Epithelial cell of esophagus (primary cell): ENCODE data around the gene PPP2R2D.
A peak's percentile ranks its signal among the peaks of the same experiment; 100 is the strongest.
"Not testable (repeated sequence)": the region's sequence is repeated elsewhere in the genome, so short reads cannot be mapped to it uniquely, and the experiment has no call there.

ENCODE experiments used
- DNase-seq: peaks from one replicate; pipeline ENCODE4 v3.0.0; 2010; ENCODE audit warnings: low read depth
- H3K4me3 ChIP-seq: 2 replicates; pipeline ENCODE4 v1.5.1; 2011; ENCODE audit warnings: mild to moderate bottlenecking, low read length, control low read depth
- CTCF ChIP-seq: IDR thresholded peaks from 2 replicates; pipeline ENCODE4 v1.5.1; 2011; ENCODE audit warnings: low read depth, mild to moderate bottlenecking, low read length, control low read depth, inconsistent platforms; ENCODE audit not compliant: insufficient read depth; ENCODE audit errors: missing control alignments

Gene PPP2R2D

GRCh38 chr10:131882590-131883451 lies 18.0 kb upstream of the PPP2R2D start:
- H3K4me3 ChIP-seq = no peak overlapping the region
- TF ChIP-seq CTCF = no peak
- no peak for DNase-seq

- H3K4me3 ChIP-seq, DNase-seq: not testable (repeated sequence)
Measured at GRCh38 chr10:131883621-131884393, 17.0 kb upstream of the PPP2R2D start.

DNA sequence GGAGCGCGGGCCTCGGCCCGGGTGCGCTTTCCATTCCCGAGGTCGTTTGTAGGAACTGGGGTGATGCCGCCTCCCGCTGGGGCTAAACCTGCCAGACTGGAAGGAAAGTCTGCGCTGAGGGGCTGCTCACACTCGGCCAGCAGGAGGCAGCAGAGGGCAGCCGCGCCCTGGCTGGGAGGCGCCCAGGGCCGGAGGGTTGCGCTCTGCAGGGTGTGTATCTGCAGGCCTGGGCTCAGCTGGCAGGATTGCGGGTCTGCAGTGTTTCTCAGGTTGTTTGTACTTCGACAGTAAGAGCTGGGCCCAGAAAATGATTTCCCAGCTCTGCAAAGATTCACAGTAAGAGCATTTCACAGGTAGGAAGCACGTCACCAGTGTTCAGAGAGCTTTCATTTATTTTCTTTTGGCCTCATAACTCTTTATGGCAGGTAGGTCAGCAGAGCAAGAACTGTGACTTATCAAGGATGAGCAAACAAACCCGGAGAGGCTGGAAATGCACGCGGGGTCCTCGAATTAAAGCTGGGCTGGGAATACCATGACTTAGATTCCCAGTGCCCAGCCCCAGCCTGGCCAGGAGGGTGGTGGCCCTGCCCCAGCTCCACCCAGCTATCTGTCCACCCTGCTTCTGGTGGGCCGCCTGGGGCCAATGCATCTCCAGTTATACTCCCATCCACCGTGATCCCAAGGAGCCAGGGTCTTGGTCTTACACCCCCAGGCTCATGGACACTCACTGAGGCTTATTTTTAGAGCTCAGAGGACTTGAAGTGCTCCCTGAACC lies 15.2 kb upstream of the PPP2R2D start:
- DNase-seq = peak; percentile 81
- TF ChIP-seq CTCF = peak; percentile 93
- no peak overlapping the region for H3K4me3 ChIP-seq

DNA sequence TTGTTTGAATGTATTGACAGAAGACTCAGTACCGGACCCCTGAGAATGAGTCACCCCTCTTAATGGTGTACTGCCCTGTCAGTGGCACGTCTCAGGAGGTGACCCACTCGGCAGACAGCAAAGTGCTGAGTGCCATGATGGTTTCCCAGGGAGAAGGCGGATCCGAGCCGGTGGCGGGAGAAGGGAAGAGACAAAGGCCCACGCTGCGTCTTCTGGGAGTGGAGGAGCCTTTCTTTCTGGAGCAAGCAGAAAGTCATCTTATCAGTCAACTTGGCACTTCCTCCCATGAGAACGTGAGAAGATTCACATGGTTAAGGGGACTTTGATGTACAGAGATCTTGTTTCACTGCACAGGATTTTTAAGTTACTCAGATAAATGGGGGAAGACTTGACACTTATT lies 14.6 kb upstream of the PPP2R2D start:
- no peak for TF ChIP-seq CTCF
- DNase-seq = no peak
- H3K4me3 ChIP-seq = no peak overlapping the region

DNA sequence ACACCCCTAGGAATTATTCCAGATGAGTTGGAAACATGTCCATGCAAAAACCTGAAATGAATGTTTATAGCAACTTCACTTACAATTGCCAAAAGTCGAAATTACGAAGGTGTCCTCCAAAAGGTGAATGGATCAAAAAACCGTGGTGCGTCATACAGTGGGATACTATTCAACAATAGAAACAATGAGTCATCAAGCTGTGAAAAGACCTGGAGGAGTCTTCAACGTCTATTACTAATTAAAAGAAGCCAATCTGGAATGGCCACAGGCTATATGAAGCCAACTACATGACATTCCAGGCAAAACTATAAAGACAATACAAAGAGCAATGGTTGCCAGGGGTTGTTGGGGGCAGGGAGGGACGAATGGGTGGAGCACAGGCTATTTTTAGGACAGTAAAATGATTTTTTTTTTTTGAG lies 12.6 kb upstream of the PPP2R2D start:
- peak; percentile 99 for DNase-seq
- H3K4me3 ChIP-seq = no peak overlapping the region
- TF ChIP-seq CTCF = no peak

GRCh38 chr10:131889755-131890154 lies 11.1 kb upstream of the PPP2R2D start:
- DNase-seq = no peak
- no peak for TF ChIP-seq CTCF
- H3K4me3 ChIP-seq = no peak overlapping the region
